Tibial nerve (tissue), 4 donors: ENCODE results near the gene CARMIL1. TPM values are rescaled to one million over a fixed set of nuclear protein-coding genes. Genes with fewer than 3 reads are reported as not detected.

Experiments used
- DNase-seq, 2 donors: peaks; one replicate each; pipeline ENCODE4 v3.0.0-alpha.2; 2019; ENCODE audit warnings: low spot score in 2 of 2
- H3K27ac ChIP-seq, 4 donors: fragments of 200-600 bp; sonication (generic) in 3 of 4; one replicate each; pipeline ENCODE4 v1.5.1; 2017 to 2019; ENCODE audit warnings: mild to moderate bottlenecking in 1 of 4
- H3K27me3 ChIP-seq, 2 donors: fragments of 200-600 bp; sonication (generic) in 1 of 2; one replicate each; pipeline versions ENCODE4 v1.5.1 to v1.6.0; 2017 to 2019
- H3K36me3 ChIP-seq, 3 donors: fragments of 200-600 bp; sonication (generic); one replicate each; pipeline ENCODE4 v1.5.1; 2018 to 2019
- H3K4me1 ChIP-seq, 4 donors: fragments of 200-600 bp; sonication (generic) in 3 of 4; one replicate each; pipeline ENCODE4 v1.5.1; 2017 to 2019
- H3K4me3 ChIP-seq, 4 donors: fragments of 200-600 bp; sonication (generic) in 3 of 4; one replicate each; pipeline ENCODE4 v1.5.1; 2017 to 2019; ENCODE audit warnings: mild to moderate bottlenecking in 1 of 4, moderate library complexity in 1 of 4
- H3K9me3 ChIP-seq, 4 donors: fragments of 200-600 bp; sonication (generic) in 3 of 4; one replicate each; pipeline ENCODE4 v1.5.1; 2017 to 2019
- CTCF ChIP-seq, 5 experiments: fragments of 200-600 bp in 3 of 5; fragments of 450-650 bp in 2 of 5; sonication (generic) in 3 of 5; IDR thresholded peaks; one replicate each; pipeline ENCODE4 v1.5.1; 2016 to 2019; ENCODE audit warnings: antibody characterized with exemption in 5 of 5, mild to moderate bottlenecking in 3 of 5, moderate library complexity in 2 of 5
- EP300 ChIP-seq, 2 donors: sonication (generic); formaldehyde crosslinking; IDR thresholded peaks; one replicate each; pipeline ENCODE4 v1.6.1; 2017; ENCODE audit warnings: antibody characterized with exemption in 2 of 2, mild to moderate bottlenecking in 1 of 2
- POLR2A ChIP-seq, 2 donors: fragments of 450-650 bp; IDR thresholded peaks; one replicate each; pipeline ENCODE4 v1.6.1; 2017; ENCODE audit warnings: antibody characterized with exemption in 2 of 2, mild to moderate bottlenecking in 2 of 2, moderate library complexity in 2 of 2
- WGBS, 2 donors: methylation state at CpG; one replicate each; pipeline ENCODE4 v1.1.5; 2018; 5-methylcytosine and 5-hydroxymethylcytosine counted together
- total RNA-seq, 4 donors: library from RNA; depleted of rRNA; stranded (reverse); fragments of >200 nt; gene quantifications; one replicate each; pipeline ENCODE4 v1.1.0, GENCODE V29; 2016

The CARMIL1 gene
- total RNA-seq, 4 donors from 2014 or later, result 29.1 to 43.5 (median 34.1) TPM

GRCh38 chr6:25277386-25277785 is 1.8 kb upstream of the CARMIL1 start:
- H3K9me3 ChIP-seq, result no peaks in the 10 kb centered on the region
- no peaks in the 10 kb centered on the region for H3K36me3 ChIP-seq
- H3K4me3 ChIP-seq, result no peak overlapping the region
- no peak for DNase-seq
- no peak overlapping the region for H3K27ac ChIP-seq
- WGBS, 2 donors, result 36 to 48% methylated on average over 1 of the region's 1 CpG
- H3K27me3 ChIP-seq, result no peaks in the 10 kb centered on the region
- H3K4me1 ChIP-seq, result peaks cover 0 to 44% (median 11%) of the 10 kb centered on the region in 4 donors
- TF ChIP-seq CTCF (IDR thresholded peaks at IDR 0.05) (no peak), POLR2A (IDR thresholded peaks at IDR 0.05) (no peak), EP300 (IDR thresholded peaks at IDR 0.05) (no peak)

GRCh38 chr6:25277857-25278256 is 1.3 kb upstream of the CARMIL1 start:
- H3K4me3 ChIP-seq, result no peak overlapping the region
- no peaks in the 10 kb centered on the region for H3K27me3 ChIP-seq
- TF ChIP-seq CTCF (IDR thresholded peaks at IDR 0.05) (no peak), POLR2A (IDR thresholded peaks at IDR 0.05) (no peak), EP300 (IDR thresholded peaks at IDR 0.05) (no peak)
- H3K4me1 ChIP-seq, result peaks cover 0 to 44% (median 11%) of the 10 kb centered on the region in 4 donors
- no peaks in the 10 kb centered on the region for H3K9me3 ChIP-seq
- 83 to 95% methylated on average over 1 of the region's 1 CpG for WGBS, 2 donors
- H3K27ac ChIP-seq, result peak overlapping the region in 2 of 4 donors; percentile 80 to 88
- H3K36me3 ChIP-seq, result no peaks in the 10 kb centered on the region
- no peak for DNase-seq

DNA sequence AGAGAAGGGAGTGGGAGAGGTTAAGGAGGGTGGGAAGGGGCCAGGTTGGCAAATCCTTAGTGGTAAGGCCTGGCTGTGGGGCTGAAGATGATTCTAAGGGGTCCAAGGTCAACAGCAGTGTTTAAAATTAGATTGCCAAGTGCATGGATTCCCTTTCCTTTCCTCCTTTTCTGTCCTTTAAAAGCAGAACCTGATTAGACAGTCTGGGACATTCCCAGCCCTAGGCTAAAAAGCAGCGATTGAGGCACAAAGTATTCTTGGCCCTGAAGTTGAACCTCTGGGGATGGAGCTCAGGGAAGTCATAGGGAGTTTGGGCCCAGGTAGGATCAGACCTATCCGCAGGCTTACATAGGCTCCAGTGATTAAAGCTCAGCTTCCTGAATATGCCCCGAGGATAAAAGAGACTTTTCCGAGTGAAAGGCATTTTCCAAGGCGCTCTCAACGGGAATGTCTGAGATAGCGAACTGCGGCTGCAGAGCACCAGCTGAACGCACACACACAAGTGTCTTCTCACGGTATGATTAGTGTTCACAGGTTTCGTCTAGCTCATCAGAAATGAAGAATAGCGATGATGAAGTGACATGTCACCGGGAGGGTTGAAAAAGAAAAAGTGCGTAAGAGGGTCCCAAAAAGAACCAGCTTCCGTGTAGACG is 787 bp upstream of the CARMIL1 start:
- H3K27me3 ChIP-seq, result no peaks in the 10 kb centered on the region
- no peaks in the 10 kb centered on the region for H3K36me3 ChIP-seq
- no peak for DNase-seq
- peak overlapping the region in 3 of 4 donors; percentile 80 to 88 (median 82) for H3K27ac ChIP-seq
- peaks cover 0 to 44% (median 11%) of the 10 kb centered on the region in 4 donors for H3K4me1 ChIP-seq
- H3K9me3 ChIP-seq, result no peaks in the 10 kb centered on the region
- peak overlapping the region; percentile 71 to 90 (median 80) for H3K4me3 ChIP-seq
- WGBS, 2 donors, result 6 to 9% methylated on average over 16 of the region's 16 CpGs
- TF ChIP-seq POLR2A (IDR thresholded peaks at IDR 0.05), result no peak
- TF ChIP-seq EP300 (IDR thresholded peaks at IDR 0.05), result no peak
- no peak for TF ChIP-seq CTCF (IDR thresholded peaks at IDR 0.05)

GRCh38 chr6:25279748-25280343 is 672 bp downstream of the CARMIL1 start:
- DNase-seq, result no peak
- Histone ChIP-seq H3K4me3 (peak overlapping the region; percentile 71 to 90 (median 80)), H3K27ac (peak overlapping the region; percentile 32 to 88 (median 81)), H3K4me1 (peaks cover 0 to 44% (median 11%) of the 10 kb centered on the region in 4 donors), H3K9me3 (no peaks in the 10 kb centered on the region), H3K27me3 (no peaks in the 10 kb centered on the region), H3K36me3 (no peaks in the 10 kb centered on the region)
- WGBS, 2 donors, result 2 to 3% methylated on average over 30 to 31 of the region's 31 CpGs
- TF ChIP-seq POLR2A (IDR thresholded peaks at IDR 0.05), result no peak

GRCh38 chr6:25280344-25281074 is 1.3 kb downstream of the CARMIL1 start:
- no peaks in the 10 kb centered on the region for H3K9me3 ChIP-seq
- peaks cover 0 to 44% (median 11%) of the 10 kb centered on the region in 4 donors for H3K4me1 ChIP-seq
- 6 to 21% methylated on average over 13 of the region's 13 CpGs for WGBS, 2 donors
- H3K36me3 ChIP-seq, result no peaks in the 10 kb centered on the region
- no peak for DNase-seq
- H3K27me3 ChIP-seq, result no peaks in the 10 kb centered on the region
- H3K27ac ChIP-seq, result peak overlapping the region; percentile 19 to 88 (median 81)
- peak overlapping the region; percentile 71 to 90 (median 80) for H3K4me3 ChIP-seq
- TF ChIP-seq POLR2A (IDR thresholded peaks at IDR 0.05) (no peak), EP300 (IDR thresholded peaks at IDR 0.05) (no peak), CTCF (IDR thresholded peaks at IDR 0.05) (no peak)
